HG02885 (cell line): ENCODE measurements around the gene KSR2.
"Not testable (repeated sequence)": the region's sequence is repeated elsewhere in the genome, so short reads cannot be mapped to it uniquely, and the experiment has no call there.

ENCODE experiments used
- ATAC-seq: cut with Tn5 transposase; IDR thresholded peaks from one replicate; pipeline ENCODE4 v1.9.1; 2021; ENCODE audit warnings: mild to moderate bottlenecking; ENCODE audit not compliant: unreplicated experiment, poor library complexity

The KSR2 gene

DNA sequence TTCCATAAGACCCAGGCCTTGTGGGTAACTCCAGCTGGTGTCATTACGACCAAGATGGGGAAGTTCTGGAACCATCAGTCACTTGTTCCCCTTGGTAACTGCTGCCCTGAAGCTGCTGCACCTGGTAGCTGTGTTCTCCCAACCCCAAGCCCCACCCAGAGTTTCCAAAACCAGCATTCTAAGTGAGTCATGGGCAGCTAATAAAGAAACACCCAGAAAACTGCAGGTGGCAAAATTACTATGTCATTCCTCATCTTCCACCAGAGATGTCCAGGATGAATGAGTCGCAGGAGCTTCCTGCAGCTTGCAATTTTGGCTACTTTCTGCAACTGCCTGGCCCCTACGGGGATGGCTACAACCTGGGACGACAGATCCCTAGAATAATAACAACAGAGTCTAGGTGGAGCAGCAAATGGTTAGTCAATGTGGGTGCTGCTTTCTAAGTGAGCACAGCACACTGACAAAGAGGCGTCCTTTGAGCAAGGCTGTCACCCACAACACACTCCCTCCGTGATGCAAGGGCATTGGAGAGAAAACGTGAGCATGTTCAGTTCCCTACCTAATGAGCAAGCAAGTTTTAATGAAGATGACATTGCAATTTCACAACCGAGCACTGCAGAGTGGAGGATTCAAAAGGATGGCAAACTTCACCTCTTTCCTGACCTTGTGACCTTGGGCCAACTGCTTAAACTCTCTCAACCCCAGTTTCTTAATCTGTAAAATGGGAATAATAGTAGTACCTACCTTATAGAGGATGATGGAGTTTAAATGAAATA lies 306.0 kb downstream of the KSR2 start:
- no peak for ATAC-seq

DNA sequence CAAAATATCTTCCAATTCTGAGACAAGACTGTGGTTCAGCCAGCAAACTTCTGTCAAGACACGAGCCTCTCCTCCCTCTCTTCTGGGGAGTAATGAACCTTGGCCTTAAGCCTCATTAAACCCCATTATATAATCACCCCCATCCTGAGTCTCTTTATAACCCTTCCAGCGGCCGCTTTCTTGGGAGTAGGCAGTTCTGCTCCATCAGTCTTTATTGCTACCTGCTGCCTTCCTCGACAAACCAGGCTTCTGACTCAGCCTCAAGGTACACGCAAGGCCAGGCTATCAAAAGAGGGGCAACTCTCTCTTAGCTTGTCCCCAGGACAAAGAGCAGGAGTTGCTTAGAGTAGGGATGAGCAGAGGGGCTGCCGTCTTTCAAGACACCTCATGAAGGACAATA lies 306.6 kb downstream of the KSR2 start:
- no peak for ATAC-seq

DNA sequence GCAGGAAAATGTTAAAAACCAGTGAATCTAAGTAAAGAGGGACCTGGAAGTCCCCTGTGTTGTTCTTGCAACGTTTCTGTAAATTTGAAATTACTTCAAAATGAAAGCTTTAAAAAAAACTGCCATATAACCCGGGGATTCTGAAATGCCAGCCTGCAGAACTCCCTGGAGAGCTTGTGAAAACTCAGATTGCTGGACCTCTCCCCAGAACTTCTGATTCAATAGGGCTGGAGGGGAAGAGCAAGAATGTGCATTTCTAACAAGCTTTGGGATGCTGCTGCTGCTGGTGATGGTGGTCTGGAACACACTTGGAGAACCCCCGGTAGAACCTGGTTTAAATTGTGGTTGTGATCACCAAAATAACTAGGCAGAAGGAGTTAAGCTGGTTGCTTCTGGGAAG lies 307.3 kb downstream of the KSR2 start:
- ATAC-seq, result no peak

DNA sequence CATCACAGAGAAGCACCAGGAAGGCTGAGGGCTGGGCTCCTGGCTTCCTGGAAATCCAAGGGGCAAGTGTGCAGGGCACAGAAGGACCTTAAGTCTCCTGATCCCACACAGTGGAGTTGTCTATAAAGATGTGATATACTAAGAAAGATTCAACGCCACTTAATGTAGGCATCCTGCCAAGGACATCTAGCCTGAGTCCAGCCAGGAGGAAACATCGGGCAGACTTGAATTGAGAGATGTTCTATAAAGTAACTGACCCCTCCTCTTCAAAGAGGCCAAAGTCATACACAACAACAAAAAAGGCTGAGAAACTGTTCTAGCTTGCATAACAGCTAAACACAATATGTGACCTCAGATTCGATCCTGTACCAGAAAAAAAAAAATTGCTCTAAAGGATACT lies 307.9 kb downstream of the KSR2 start:
- no peak for ATAC-seq

DNA sequence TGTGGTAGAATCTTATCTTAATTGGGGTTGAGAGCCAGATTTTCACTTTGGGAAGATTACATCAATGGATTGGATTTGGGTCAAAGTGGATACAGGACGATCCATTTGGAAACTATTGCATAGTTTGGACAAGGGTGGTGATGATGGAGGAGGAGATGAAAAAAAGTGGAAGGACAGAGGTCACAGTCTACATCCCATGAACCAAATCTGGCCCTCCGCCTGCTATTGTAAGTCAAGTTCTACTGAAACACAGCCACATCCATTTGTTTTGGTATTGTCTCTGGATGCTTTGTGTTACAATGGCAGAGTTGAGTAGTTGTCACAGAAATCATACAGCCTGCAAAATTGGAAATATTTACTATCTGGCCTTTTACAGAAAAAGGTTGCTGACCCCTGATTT lies 310.6 kb downstream of the KSR2 start:
- ATAC-seq, result no peak

DNA sequence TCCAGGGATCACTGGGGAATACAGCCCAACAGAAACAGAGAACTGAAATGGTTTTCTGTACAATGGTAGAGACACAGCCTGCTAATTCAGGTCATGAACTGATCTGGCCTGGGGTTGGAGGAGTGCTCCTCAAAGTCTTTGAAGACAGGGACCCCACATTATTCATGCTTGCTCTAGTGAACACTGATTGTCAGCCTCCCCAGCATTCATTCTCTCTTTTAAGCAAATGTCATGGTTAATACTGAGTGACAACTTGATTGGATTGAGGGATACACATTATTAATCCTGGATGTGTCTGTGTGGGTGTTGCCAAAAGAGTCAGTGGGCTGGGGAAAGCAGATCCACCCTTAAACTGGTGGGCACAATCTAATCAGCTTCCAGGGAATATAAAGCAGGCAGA lies 319.0 kb downstream of the KSR2 start:
- no peak for ATAC-seq

DNA sequence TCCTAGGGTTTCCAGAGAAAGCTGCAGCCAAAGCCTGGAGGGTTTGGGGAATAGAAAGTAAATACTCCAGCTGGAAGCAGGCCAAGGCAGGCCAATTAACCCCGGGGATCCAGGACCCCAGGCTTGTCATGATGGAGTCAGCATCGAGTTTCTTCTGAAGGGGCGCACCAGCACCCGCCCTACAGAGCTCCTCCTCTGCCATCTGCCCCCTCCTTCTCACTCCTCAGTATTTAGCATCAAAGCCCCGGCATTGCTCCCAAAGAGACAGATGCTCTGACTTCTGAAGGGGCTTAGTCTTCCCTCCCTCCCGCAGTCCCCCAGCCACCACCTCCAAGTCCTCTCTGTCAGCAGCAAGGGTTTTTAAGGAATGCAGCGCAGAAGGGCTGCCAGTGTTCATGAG lies 322.3 kb downstream of the KSR2 start:
- ATAC-seq, result no peak

DNA sequence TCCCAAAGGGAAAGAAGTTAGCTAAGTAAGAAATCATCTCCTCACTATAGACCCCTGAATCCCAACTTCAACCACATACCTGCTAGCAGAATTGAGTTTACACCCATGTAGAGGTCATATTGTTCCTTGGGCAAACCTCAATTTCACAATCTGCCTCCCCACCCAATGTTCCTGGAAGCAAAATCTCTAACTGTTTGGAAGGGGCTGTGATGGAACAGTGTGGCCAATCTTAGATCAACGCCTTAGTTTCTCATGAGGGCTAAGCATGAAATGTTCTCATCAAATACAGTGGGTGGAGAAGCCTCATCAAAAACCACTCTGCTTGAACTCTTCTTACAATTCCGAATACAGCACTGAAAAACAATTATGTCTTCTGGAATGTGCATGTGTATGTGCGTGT lies 323.3 kb downstream of the KSR2 start:
- ATAC-seq, result no peak

DNA sequence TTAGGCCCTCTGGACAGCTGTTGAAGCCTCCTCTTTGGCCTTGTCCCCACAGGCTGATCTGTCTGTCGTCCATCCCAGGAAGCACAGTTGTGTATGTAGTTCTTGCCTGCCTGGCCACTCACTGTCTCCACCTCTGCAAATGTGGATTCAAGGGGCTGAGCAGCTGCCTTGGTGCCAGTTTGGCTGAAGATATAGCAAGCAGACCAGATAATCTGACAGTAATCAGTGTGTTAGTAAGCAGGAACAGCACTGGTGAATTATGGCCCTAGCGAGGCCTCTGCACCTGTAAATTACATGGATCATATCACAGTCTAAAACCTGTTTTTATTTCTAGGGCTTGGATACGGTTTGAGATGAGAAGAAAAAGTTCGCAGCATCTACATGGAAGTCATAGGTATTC lies 324.8 kb downstream of the KSR2 start:
- no peak for ATAC-seq

DNA sequence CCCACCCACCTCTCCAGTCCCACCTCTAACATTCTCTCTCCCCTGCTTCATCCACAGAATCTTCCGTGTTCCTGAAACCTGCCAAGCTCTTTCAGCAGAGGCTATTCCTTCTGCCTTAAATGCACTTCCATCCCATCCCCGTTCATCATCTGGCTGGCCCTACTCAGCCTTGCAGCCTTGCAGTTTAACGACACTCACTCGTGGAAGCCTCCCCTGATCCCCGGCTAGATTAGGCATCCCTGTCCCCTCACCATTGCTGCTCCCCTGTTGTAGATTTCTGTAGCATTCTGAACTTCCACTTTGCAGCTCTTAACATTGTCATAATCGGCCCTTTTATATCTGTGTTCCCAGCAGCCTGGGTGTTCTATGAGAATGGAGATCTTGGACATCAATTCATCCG lies 326.9 kb downstream of the KSR2 start:
- no peak for ATAC-seq

DNA sequence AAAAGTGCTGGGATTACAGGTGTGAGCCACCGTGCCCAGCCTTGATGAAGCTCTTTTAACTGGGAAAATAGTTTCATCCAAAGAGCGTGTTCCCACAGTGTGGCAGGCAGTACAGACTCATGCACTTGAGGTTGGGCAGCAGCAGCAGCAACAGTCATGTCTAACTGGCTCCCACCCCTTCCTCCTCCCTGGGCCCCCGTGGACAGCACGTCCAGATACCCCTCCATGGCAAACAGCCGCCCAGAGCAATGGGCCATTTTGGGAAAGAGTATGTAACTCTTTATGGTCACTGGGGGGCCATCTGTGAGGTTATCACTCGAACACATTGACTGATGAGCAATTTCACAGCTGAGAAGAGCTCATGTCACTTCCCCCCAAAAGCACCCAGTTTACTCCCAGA lies 328.3 kb downstream of the KSR2 start:
- no peak for ATAC-seq

DNA sequence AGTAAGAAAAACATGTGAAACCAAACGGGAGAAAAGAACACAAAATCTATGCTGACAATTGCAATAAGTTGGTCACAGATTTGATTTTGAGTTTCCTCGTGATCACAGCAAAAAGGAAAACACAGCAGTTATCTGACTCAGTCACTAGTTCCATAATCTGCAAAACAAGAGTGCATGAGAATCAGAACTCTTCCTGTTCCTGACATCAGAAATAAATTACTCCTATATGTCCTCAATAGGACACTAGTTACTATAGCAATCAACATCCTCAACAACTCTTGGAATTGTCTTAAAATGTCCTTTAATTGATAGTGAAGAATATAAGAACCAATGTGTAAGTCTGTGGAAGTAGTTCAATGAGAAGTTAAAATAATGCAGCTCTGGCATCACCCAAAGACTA lies 339.3 kb downstream of the KSR2 start:
- no peak for ATAC-seq

DNA sequence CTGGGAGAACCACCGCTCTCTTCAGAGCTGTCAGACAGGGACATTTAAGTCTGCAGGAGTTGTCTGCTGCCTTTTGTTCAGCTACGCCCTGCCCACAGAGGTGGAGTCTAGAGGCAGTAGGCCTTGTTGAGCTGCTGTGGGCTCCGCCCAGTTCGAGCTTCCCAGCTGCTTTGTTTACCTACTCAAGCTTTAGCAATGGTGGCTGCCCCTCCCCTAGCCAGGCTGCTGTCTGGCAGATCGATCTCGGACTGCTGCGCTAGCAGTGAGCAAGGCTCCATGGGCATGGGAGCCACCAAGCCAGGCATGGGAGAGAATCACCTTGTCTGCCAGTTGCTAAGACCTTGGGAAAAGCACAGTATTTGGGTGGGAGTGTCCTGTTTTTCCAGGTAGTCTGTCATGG lies 340.1 kb downstream of the KSR2 start:
- not testable (repeated sequence) for ATAC-seq

DNA sequence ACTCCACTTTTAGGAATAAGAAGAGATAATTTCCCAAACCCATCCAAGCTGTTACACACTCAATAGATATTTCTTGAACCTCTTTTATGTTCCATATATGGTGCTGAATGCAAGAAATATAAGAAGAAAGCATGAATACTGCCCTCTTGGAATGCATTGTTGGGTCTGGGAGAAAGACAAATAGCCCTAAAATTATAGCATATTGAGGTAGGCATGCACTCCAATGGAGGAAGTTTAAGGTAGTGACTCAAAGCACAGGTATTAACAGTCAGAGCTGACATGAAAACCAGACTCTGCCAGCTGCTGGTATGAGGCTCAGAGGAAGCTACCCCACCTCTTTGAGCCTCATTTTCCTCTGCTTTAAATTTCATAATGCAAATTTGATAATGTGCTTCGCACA lies 346.0 kb downstream of the KSR2 start:
- ATAC-seq, result no peak

DNA sequence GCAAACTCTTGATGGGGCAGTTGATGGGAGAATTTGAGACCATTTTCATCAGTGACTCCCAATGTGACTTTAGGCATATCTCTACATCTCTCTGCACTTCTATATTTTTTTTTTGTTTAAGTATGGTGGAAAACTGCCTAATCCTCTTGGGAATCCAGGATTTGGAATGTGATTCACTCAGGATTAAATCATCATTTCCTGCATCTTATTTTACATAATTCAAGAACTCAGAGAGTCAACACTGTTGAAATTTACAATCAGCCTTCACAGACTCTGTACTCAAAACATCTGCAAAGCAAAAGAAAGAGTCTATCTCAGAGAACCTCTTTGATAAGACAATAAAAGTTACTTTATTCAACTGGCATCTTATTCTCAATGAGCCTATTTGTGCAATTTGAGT lies 346.7 kb downstream of the KSR2 start:
- ATAC-seq, result no peak

DNA sequence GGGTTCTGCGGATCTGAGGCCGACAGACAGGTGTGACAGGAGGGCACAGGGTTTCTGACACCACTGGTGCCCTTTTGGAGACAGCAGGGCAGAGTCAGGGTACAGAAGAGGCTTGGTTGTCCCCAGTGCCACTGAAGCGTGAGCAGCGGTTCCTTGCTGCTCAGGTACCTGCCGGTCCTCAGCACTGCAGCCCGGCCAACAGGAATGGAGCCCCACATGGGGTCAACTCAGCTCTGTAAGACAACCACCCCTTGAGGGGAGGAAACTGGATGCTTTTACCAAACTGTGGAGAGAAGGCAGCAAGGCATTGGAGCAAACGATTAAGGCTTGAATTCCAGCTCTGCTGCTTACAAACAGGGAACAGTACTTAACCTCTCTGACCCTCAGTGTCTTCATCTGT lies 361.0 kb downstream of the KSR2 start:
- no peak for ATAC-seq

DNA sequence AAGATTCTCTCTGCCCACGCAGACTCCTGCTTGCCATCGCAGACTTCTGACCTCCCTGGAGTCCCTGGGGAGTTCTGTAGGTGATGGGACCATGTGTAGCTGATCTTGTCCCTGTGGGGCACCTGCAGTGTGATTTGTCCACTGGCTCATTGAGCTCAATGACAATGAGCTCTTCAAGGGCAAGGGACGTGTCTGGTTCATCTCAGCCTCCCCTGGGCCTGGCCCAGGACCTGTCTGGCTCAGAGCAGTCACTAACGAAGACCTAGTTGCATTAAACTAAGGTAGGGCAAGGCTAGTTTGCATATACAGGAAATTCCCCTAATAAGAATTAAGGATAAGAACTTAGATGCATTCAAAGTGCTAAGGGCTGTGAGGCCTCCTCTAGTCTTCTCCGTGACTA lies 361.8 kb downstream of the KSR2 start:
- ATAC-seq, result no peak

DNA sequence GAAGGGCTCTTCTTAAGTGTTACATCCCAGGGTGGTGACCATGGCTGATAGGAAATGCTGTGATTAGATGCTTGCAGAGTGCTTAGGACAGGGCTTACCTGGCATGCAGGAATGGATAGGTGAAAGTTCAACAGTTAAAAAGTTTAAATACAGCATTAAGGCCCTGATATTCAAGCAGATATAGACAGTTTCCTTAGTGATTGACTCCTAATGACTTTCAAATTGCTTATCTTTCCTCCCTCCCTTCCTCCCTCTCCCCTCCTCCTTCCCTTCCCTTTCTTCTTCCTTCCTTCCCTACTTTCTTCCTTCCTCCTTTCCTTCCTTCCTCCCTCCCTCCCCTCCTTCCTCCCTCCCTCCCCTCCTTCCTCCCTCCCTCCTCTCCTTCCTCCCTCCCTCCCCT lies 362.8 kb downstream of the KSR2 start:
- ATAC-seq, result no peak

DNA sequence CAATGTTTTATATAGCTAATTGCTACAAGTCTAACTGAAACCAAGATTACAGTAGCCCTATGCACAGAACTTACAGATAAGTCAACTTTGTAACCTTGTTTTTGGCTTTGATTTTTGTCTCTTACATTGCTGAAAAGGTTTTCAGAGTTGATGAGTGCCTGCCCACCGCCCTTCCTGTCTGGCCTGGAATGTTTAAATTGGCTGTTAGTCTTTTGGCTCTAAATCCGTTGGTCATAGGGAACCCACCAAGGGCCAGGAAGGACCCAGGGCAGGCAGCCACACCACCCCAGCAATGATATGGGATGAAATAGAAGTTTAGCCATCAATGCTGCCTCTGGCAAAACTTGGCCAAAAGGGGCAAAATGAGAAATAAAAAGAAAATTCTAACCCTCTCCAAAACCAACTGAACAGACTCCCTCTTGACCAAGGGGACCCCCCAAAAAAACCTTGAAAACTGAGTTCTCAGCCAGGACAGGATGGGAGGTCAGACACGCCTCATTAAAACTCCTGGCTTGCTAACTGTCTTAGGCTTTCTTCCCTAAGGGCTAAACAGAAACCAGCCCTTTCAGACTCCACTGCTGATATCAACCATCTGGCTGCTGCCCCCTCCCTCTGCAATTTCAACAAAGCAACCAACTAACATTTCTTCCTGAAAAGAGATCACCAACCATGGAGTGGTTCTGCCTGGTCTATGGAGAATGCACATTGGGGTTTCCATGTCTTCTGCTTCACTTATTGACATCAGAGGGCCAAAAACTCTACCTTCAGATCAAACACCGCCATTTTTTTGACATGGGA lies 365.3 kb downstream of the KSR2 start:
- no peak for ATAC-seq

DNA sequence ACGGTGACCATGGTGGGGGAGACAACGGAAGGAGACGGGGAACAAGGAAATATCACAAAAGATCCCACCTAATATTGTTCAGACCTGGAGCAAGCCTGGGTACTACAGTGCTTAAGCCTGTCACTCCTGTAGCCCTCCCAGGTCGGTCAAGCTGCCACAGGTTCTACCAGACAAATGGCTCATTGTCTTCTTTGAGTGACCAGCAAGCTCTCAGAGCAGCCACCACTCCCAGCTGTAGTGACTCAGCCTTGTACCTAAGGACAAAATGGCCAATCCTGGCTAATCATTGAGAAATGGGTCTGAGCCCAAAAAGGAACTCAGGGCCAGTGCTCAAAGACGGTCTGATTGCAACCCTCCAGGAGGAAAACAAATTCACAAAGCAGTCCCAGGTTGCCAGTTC lies 368.9 kb downstream of the KSR2 start:
- no peak for ATAC-seq

DNA sequence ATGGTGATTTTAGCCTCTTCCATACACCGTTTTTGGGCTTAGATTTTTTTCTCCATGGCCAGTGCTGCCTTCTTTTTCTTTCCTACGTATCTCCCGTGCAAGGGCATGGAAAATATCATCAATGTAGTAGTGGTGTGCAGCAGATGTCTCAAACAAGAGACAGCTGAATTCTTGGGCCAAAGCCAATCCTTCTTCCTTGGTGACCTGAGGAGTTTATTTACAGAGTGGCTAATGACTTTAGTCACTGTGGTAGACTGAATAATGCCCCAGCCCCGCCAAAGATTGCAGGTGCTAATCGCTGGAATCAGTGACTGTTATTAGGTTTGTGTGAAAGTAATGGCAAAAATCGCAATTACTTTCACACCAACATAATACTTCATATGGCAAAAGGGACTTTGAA lies 371.8 kb downstream of the KSR2 start:
- ATAC-seq, result no peak

DNA sequence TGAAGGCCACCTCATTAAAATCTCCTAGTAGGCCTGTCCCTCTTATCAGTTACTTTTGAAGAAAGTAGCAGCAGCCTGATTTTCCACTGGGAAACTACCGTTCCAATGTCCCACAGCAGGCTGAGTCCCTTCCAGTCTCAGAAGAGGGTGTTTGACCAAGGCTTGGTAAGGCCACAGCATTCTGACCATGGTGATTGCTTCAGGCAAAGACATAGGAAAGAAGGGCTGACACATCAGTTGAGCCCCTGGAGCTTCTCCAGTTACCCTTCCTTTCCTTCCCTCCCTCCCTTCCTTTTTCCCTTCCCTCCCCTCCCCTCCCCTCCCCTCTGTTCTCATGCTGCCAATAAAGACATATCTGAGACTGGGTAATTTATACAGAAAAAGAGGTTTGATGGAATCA lies 373.0 kb downstream of the KSR2 start:
- no peak for ATAC-seq
